HAP-1 (cell line): Measurements from ENCODE around the gene FGF18.
A peak's percentile ranks its signal among the peaks of the same experiment; 100 is the strongest.
"Not testable (repeated sequence)": the region's sequence is repeated elsewhere in the genome, so short reads cannot be mapped to it uniquely, and the experiment has no call there.

Experiments
- DNase-seq, 2 experiments: peaks; one replicate each; pipeline ENCODE4 v3.0.0-alpha.2; 2016 to 2020; ENCODE audit warnings: low spot score in 2 of 2
- H3K27me3 ChIP-seq: fragments of 250-450 bp; sonication (Bioruptor Pico); 2 replicates; pipeline ENCODE4 v1.5.1; 2020; ENCODE audit warnings: low read depth, mild to moderate bottlenecking, moderate library complexity
- H3K36me3 ChIP-seq: fragments of 250-450 bp; sonication (Bioruptor Pico); replicated peaks from 2 replicates; pipeline ENCODE4 v1.5.1; 2020; ENCODE audit warnings: mild to moderate bottlenecking
- H3K4me1 ChIP-seq: fragments of 250-450 bp; sonication (Bioruptor Pico); 2 replicates; pipeline ENCODE4 v1.5.1; 2020; ENCODE audit warnings: mild to moderate bottlenecking
- H3K4me3 ChIP-seq: fragments of 250-450 bp; sonication (Bioruptor Pico); 2 replicates; pipeline ENCODE4 v1.5.1; 2020; ENCODE audit warnings: mild to moderate bottlenecking, moderate library complexity
- H3K9me3 ChIP-seq: fragments of 250-450 bp; sonication (Bioruptor Pico); 2 replicates; pipeline ENCODE4 v1.5.1; 2020; ENCODE audit warnings: mild to moderate bottlenecking, moderate library complexity
- in situ Hi-C: fragments of 300-500 bp; cut with MboI; formaldehyde crosslinking; loops from 3 replicates; pipeline ENCODE4 v1.14.3; 2020; ENCODE audit warnings: low sequenced_read_pairs, inconsistent platforms, mixed read lengths

Gene FGF18

DNA sequence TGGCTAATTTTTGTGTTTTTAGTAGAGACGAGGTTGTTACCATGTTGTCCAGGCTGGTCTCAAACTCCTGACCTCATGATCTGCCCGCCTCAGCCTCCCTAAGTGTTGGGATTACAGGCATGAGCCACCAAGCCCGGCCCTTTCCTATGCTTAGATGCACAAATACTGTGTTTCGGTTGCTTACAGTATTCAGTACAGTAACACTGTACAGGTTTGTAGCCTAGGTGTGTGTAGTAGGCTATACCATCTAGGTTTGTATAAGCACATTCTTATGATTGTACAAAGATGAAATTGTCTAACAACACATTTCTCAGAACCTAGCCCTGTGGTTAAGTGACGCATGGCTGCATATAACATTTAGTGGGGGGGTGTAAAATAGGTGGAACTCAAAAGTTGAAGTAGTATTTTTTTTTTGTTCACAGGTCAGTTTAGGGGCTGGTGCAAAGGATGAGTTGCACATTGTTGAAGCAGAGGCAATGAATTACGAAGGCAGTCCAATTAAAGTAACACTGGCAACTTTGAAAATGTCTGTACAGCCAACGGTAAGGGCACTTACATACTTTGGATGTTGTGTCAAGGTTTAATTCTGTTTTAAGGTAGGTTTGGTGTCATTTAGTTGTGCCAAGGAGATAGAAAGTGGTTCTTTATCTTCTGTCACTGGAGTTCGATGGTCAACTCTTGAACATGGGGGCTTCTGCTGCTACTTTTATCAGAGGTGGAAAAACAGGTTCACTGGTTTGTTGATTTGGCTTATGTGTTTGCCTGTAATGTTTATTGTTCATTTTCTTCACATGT, 28.4 kb upstream of the FGF18 start:
- Histone ChIP-seq H3K36me3 (peaks cover 82% of the 10 kb centered on the region), H3K27me3 (no peaks in the 10 kb centered on the region), H3K4me3 (peak overlapping the region; percentile 97), H3K4me1 (peaks cover 17% of the 10 kb centered on the region), H3K9me3 (no peaks in the 10 kb centered on the region)
- DNase-seq, result no peak
- in situ Hi-C loops, result no loop called here

GRCh38 chr5:171391996-171392577, 27.4 kb upstream of the FGF18 start:
- peak overlapping the region; percentile 97; the same call in 1 of the 2 replicates for H3K4me3 ChIP-seq
- peaks cover 92% of the 10 kb centered on the region for H3K36me3 ChIP-seq

GRCh38 chr5:171392585-171393159, 26.8 kb upstream of the FGF18 start:
- in situ Hi-C loops, result no loop called here
- Histone ChIP-seq H3K4me1 (peaks cover 17% of the 10 kb centered on the region), H3K4me3 (no peak overlapping the region), H3K36me3 (peaks cover 98% of the 10 kb centered on the region), H3K27me3 (no peaks in the 10 kb centered on the region), H3K9me3 (no peaks in the 10 kb centered on the region)
- DNase-seq, result no peak

More at GRCh38 chr5:171391996-171392577, 27.4 kb upstream of the FGF18 start:
- no peaks in the 10 kb centered on the region for H3K9me3 ChIP-seq
- no peaks in the 10 kb centered on the region for H3K27me3 ChIP-seq
- in situ Hi-C loops, result no loop called here
- H3K4me1 ChIP-seq, result peaks cover 17% of the 10 kb centered on the region
- no peak for DNase-seq

DNA sequence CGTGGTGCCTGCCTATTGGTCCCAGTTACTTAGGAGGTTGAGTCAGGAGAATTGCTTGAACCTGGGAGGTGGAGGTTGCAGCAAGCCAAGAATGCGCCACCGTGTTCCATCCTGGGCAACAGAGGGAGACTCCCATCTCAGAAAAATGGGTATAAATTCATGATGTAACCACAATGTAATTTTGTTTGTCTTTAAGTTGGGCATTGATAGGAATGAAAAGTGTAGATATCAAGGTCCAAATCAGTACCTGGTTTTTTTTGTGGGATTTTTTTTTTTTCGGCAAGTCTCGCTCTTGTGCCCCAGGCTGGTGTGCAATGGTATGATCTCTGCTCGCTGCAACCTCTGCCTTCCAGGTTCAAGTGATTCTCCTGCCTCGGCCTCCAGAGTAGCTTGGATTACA, 24.4 kb upstream of the FGF18 start:
- in situ Hi-C loops, result no loop called here
- no peak overlapping the region for H3K4me3 ChIP-seq

GRCh38 chr5:171396583-171396982, 22.9 kb upstream of the FGF18 start:
- H3K4me3 ChIP-seq, in situ Hi-C loops: not testable (repeated sequence)

More for the DNA sequence above, 24.4 kb upstream of the FGF18 start:
- H3K4me1 ChIP-seq, result peaks cover 20% of the 10 kb centered on the region
- H3K36me3 ChIP-seq, result peaks cover 99% of the 10 kb centered on the region
- H3K27me3 ChIP-seq, result no peaks in the 10 kb centered on the region
- no peak for DNase-seq
- H3K9me3 ChIP-seq, result no peaks in the 10 kb centered on the region

DNA sequence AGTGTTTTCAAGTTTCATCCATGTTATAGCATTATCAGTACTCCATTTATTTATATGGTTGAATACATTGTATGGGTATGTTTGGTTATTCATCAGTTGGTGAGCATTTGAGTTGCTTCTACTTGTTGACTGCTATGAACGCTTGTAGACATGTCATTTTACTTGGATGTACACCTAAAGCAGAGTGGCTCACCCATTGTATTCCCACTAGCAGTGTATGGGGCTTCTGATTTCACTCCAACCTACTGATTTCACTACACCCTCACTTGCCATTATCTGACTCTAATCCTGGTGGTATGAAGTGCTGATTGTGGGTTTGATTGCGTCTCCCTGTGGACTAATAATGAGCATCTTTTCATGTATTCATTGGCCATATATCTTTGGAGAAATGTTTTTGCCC, 22.3 kb upstream of the FGF18 start:
- no peaks in the 10 kb centered on the region for H3K27me3 ChIP-seq
- H3K36me3 ChIP-seq, result peaks cover 96% of the 10 kb centered on the region
- no peaks in the 10 kb centered on the region for H3K9me3 ChIP-seq
- H3K4me1 ChIP-seq, result peaks cover 3% of the 10 kb centered on the region
- H3K4me3 ChIP-seq, result no peak overlapping the region
- in situ Hi-C loops, result no loop called here
- DNase-seq, result no peak

More at GRCh38 chr5:171396583-171396982, 22.9 kb upstream of the FGF18 start:
- H3K9me3 ChIP-seq, H3K27me3 ChIP-seq, H3K4me1 ChIP-seq, DNase-seq: not testable (repeated sequence)
- peaks cover 99% of the 10 kb centered on the region for H3K36me3 ChIP-seq

DNA sequence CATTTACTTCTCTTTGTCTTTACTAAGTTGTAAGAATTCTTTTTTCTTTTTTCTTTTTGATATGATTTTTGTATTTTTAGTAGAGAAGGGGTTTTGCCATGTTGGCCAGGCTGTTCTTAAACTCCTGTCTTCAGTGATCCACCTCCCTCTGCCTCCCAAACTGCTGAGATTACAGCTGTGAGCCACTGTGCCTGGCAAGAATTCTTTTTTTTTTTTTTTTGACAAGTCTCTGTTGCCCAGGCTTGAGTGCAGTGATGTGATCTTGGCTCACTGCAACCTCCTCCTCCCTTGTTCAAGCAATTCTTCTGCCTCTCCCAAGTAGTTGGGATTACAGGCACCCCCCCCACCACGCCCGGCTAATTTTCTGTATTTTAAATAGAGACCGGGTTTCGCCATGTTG, 21.8 kb upstream of the FGF18 start:
- Histone ChIP-seq H3K4me1 (peaks cover 2% of the 10 kb centered on the region), H3K9me3 (no peaks in the 10 kb centered on the region), H3K27me3 (no peaks in the 10 kb centered on the region), H3K4me3 (no peak overlapping the region), H3K36me3 (peaks cover 92% of the 10 kb centered on the region)
- no peak for DNase-seq
- in situ Hi-C loops, result no loop called here

DNA sequence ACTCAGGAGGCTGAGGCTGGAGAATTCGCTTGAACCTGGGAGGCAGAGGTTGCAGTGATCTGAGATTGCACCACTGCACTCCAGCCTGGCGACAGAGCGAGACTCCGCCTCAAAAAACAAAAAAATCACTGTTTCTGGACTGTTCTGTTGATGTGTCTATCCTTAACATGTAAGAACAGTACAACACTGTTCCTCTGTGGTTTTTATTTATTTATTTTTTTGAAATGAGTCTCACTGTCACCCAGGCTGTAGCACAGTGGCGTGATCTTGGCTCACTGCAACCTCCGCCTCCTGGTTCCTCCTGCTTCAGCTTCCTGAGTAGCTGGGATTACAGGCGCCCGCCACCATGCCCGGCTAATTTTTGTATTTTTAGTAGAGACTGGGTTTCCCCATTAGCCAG, 20.8 kb upstream of the FGF18 start:
- H3K4me1 ChIP-seq, in situ Hi-C loops, H3K4me3 ChIP-seq, DNase-seq, H3K9me3 ChIP-seq, H3K27me3 ChIP-seq: not testable (repeated sequence)
- H3K36me3 ChIP-seq, result peaks cover 82% of the 10 kb centered on the region

DNA sequence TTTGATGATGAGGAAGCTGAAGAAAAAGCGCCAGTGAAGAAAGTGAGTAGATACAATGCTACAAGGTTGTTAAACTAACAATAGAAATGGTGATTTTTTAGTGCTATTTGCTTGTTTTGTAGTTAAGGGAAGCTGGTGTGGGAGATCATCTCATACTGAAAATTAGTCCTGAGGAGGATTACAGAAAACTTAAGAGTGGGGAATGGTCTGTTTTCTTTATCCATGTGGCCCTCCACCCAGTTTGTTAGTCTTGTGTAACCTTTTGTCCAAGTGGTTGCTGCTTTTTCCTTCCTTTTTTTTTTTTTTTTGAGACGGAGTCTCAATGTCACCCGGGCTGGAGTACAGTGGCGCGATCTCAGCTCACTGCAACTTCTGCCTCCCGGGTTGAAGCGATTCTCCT, 19.3 kb upstream of the FGF18 start:
- Histone ChIP-seq H3K9me3 (no peaks in the 10 kb centered on the region), H3K27me3 (no peaks in the 10 kb centered on the region), H3K4me1 (peaks cover 2% of the 10 kb centered on the region), H3K36me3 (peaks cover 73% of the 10 kb centered on the region), H3K4me3 (no peak overlapping the region)
- DNase-seq, result no peak
- in situ Hi-C loops, result no loop called here

DNA sequence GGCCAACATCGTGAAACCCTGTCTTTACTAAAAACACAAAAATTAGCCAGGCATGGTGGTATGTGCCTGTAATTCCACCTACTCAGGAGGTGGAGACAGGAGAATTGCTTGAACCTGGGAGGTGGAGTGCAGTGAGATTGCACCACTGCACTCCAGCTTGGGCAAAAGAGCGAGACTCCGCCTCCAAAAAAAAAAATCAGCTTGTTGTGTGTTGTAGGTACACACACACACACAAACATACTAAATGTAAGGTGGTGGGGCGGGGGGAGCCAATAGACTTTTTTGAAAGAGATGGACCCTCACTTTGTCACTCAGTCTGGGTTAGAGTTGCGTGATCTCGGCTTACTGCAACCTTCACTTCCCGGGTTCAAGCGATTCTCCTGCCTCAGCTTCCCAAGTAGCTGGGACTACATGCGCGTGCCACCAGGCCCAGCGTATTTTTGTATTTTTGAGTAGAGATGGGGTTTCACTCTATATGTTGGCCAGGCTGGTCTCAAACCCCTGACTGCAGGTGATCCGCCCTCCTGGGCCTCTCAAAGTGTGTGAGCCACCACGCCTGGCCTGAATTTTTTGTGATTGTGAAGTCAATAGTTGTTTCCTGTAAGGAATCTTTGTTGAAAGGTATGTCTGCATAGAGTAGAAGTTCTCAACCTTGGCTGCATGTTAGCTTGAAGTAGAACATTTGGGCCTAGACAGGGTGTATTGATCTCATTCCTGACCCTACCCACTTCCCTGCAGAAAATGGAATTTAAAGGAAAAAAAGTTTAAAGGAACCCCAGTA, 18.1 kb upstream of the FGF18 start:
- Histone ChIP-seq H3K9me3 (no peaks in the 10 kb centered on the region), H3K4me1 (peaks cover 2% of the 10 kb centered on the region; the same call in 1 of the 2 replicates), H3K36me3 (peaks cover 74% of the 10 kb centered on the region), H3K4me3 (no peak overlapping the region), H3K27me3 (no peaks in the 10 kb centered on the region)
- in situ Hi-C loops, result no loop called here
- DNase-seq, result no peak

DNA sequence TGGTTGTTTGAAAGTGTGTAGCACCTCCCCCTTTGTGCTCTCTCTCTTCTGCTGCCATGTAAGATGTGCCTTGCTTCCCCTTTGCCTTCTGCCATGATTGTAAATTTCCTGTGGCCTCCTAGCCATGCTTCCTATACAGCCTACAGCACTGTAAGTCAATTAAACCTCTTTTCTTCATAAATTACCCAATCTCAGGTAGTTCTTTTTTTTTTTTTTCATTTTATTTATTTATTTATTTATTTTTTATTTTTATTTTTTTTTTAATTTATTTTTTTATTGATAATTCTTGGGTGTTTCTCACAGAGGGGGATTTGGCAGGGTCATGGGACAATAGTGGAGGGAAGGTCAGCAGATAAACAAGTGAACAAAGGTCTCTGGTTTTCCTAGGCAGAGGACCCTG, 16.7 kb upstream of the FGF18 start:
- H3K27me3 ChIP-seq, DNase-seq, H3K4me3 ChIP-seq, in situ Hi-C loops, H3K4me1 ChIP-seq, H3K9me3 ChIP-seq: not testable (repeated sequence)
- peaks cover 74% of the 10 kb centered on the region for H3K36me3 ChIP-seq

DNA sequence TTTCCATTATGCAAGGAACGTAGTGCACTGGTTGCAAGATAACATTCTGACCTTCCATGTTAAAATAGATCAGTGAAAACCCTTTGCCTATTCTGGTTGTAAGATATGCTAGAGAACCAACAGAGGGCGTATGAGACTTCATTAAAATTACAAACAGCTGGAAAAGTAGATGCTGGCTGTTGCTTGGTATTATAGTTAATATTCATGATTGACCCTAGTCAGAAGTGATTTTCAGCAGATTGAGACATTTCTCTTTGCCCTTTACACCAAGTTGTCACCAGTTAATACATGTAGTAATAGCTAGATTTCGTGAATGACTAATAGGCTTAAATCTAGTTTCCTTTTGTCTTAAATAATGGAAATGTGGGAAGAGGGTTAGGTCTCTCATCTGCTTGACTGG, 13.8 kb upstream of the FGF18 start:
- Histone ChIP-seq H3K27me3 (no peaks in the 10 kb centered on the region), H3K4me1 (no peaks in the 10 kb centered on the region; the same call in 1 of the 2 replicates), H3K9me3 (no peaks in the 10 kb centered on the region), H3K4me3 (no peak overlapping the region), H3K36me3 (peaks cover 74% of the 10 kb centered on the region)
- in situ Hi-C loops, result no loop called here
- no peak for DNase-seq

DNA sequence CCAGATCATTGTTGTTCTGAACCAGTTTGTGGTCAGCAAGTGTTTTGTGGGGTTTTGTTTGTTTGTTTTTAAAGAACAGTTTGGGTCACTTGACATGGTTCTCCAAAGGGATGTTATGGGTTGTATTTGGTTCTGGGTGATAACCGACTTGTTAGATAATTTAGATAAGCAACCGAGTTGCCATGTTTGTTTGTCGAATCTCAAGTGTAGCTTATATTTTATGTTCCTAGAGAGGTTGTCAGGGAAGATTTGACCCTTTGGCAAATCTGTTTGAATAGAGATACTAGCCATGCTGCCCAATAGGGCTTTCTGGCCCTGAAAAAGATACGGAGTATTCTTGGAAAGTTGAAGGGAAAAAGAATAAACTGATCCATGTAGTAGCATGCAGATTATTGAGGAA, 12.2 kb upstream of the FGF18 start:
- DNase-seq, result no peak
- Histone ChIP-seq H3K4me1 (no peaks in the 10 kb centered on the region; the same call in 1 of the 2 replicates), H3K27me3 (no peaks in the 10 kb centered on the region), H3K9me3 (no peaks in the 10 kb centered on the region), H3K4me3 (no peak overlapping the region), H3K36me3 (peaks cover 76% of the 10 kb centered on the region)
- in situ Hi-C loops, result no loop called here
